Osteoblast (primary cell): ENCODE results near the gene BCL11B. TPM values are rescaled to one million over a fixed set of nuclear protein-coding genes. Genes with fewer than 3 reads are reported as not detected.
A peak's percentile ranks its signal among the peaks of the same experiment; 100 is the strongest.

Source experiments
- DNase-seq: peaks from one replicate; pipeline ENCODE4 v3.0.0; 2011; ENCODE audit warnings: low spot score, mixed read lengths; ENCODE audit not compliant: insufficient read length; ENCODE audit errors: missing footprints
- H2AFZ ChIP-seq: 2 replicates; pipeline ENCODE4 v1.6.0; 2011; ENCODE audit warnings: mild to moderate bottlenecking, low read length
- H3K27ac ChIP-seq: 2 replicates; pipeline ENCODE4 v1.5.1; 2011; ENCODE audit warnings: mild to moderate bottlenecking, low read depth, low read length, moderate library complexity
- H3K27me3 ChIP-seq: 2 replicates; pipeline ENCODE4 v1.6.0; 2012; ENCODE audit warnings: mild to moderate bottlenecking, control low read depth, inconsistent platforms, low read length, moderate library complexity; ENCODE audit not compliant: insufficient read depth
- H3K36me3 ChIP-seq: 2 replicates; pipeline ENCODE4 v1.5.1; 2011; ENCODE audit warnings: mild to moderate bottlenecking, low read length, control low read depth, moderate library complexity; ENCODE audit not compliant: insufficient read depth
- H3K4me1 ChIP-seq: 2 replicates; pipeline ENCODE4 v1.5.1; 2011; ENCODE audit warnings: mild to moderate bottlenecking, low read length, control low read depth, moderate library complexity; ENCODE audit not compliant: insufficient read depth
- H3K4me2 ChIP-seq: 2 replicates; pipeline ENCODE4 v1.6.0; 2011; ENCODE audit warnings: mild to moderate bottlenecking, low read length; ENCODE audit not compliant: insufficient read depth
- H3K4me3 ChIP-seq: fragments of 200-600 bp; sonication (generic); 3 replicates; pipeline ENCODE4 v1.5.1; 2012; ENCODE audit warnings: mild to moderate bottlenecking, low read length, inconsistent platforms; ENCODE audit not compliant: insufficient read depth
- H3K79me2 ChIP-seq: 2 replicates; pipeline ENCODE4 v1.6.0; 2012; ENCODE audit warnings: mild to moderate bottlenecking, low read length, control low read depth, inconsistent platforms; ENCODE audit not compliant: insufficient read depth
- H3K9me3 ChIP-seq: 2 replicates; pipeline ENCODE4 v1.5.1; 2011; ENCODE audit warnings: low read depth, low read length, control low read depth
- H4K20me1 ChIP-seq: 2 replicates; pipeline ENCODE4 v1.6.0; 2012; ENCODE audit warnings: mild to moderate bottlenecking, low read length, control low read depth; ENCODE audit not compliant: insufficient read depth
- total RNA-seq: library from RNA; depleted of rRNA; stranded (reverse); fragments of >200 nt; gene quantifications from 2 replicates; pipeline ENCODE4 v1.2.3, GENCODE V29; 2012
- TF ChIP-seq, protein P1 (sequence below): IDR thresholded peaks from 2 replicates; pipeline ENCODE4 v1.5.1; 2011; ENCODE audit warnings: mild to moderate bottlenecking, low read depth, low read length, moderate library complexity; ENCODE audit errors: extremely low read depth

Gene BCL11B
- total RNA-seq, 1 donor: 0.36 TPM

DNA sequence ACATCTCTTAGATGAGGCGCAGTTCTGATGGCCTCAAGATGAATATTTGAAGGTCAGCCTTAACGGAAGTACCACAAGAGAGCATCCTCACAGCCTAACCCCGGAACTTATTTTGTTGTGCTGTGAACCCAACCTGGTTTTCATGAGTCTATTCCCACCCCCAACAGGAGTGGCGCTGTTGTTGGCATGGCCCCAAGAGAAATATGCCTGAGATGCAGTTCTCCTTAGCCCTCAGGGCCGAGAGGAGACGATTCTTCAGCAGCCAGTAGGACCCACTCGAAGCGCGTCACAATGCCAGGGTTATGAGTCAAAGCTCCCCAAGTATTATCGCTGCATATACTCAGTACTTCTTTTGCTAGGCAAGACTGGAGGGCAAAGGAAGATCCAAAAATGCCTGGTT, 24.5 kb upstream of the BCL11B start:
- no peak overlapping the region for H2AFZ ChIP-seq
- H3K9me3 ChIP-seq: no peaks in the 10 kb centered on the region
- DNase-seq: no peak
- no peaks in the 10 kb centered on the region for H3K79me2 ChIP-seq
- no peak overlapping the region for H3K4me2 ChIP-seq
- TF ChIP-seq, protein P1, sequence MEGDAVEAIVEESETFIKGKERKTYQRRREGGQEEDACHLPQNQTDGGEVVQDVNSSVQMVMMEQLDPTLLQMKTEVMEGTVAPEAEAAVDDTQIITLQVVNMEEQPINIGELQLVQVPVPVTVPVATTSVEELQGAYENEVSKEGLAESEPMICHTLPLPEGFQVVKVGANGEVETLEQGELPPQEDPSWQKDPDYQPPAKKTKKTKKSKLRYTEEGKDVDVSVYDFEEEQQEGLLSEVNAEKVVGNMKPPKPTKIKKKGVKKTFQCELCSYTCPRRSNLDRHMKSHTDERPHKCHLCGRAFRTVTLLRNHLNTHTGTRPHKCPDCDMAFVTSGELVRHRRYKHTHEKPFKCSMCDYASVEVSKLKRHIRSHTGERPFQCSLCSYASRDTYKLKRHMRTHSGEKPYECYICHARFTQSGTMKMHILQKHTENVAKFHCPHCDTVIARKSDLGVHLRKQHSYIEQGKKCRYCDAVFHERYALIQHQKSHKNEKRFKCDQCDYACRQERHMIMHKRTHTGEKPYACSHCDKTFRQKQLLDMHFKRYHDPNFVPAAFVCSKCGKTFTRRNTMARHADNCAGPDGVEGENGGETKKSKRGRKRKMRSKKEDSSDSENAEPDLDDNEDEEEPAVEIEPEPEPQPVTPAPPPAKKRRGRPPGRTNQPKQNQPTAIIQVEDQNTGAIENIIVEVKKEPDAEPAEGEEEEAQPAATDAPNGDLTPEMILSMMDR: no peak
- no peaks in the 10 kb centered on the region for H3K27me3 ChIP-seq
- no peak overlapping the region for H3K4me3 ChIP-seq
- no peak overlapping the region for H3K27ac ChIP-seq
- H3K36me3 ChIP-seq: no peaks in the 10 kb centered on the region
- no peaks in the 10 kb centered on the region for H4K20me1 ChIP-seq
- no peaks in the 10 kb centered on the region for H3K4me1 ChIP-seq

DNA sequence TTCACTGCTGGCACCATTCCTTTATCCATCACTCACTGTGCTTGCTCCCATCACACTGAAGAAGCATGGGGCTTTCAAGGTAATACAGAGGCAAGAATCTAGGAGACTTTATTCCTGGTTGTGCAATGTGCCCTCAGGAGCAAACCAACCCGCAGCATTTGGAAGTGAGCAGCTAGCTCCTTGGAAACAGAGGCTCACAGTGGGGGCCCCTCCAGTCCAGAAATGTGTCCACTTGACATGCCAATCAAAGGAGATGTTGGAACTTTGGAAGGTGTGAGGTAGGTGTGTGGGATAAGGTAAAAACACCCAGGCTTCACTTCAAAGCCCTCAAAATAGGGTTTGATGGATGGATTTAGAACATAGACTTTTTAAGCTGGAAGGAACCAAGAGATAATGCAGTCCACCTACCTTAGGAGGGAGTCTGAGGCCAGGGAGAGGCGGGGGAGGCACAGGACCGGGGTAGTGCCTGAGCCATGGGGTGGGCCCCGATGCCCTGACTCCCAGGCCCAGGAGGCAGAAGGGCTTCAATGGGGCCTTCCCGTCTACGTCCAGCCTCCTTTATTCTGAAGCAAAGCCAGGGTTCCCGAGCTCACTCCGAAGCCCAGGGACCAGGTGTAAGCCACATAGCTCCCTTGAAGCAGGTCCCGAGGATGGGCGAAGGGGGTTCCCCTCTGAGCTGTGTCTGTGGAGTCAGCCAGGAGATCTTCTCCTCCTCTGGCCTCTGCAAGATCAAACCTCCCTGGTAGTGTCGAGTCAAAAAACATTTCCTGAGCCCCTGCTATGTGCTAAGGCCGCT, 17.6 kb upstream of the BCL11B start:
- H3K4me1 ChIP-seq: no peaks in the 10 kb centered on the region
- H3K4me3 ChIP-seq: no peak overlapping the region
- TF ChIP-seq, protein P1: no peak
- H3K36me3 ChIP-seq: no peaks in the 10 kb centered on the region
- no peak for DNase-seq
- no peaks in the 10 kb centered on the region for H3K9me3 ChIP-seq
- no peak overlapping the region for H2AFZ ChIP-seq
- no peaks in the 10 kb centered on the region for H3K79me2 ChIP-seq
- H3K27me3 ChIP-seq: no peaks in the 10 kb centered on the region
- no peaks in the 10 kb centered on the region for H4K20me1 ChIP-seq
- no peak overlapping the region for H3K27ac ChIP-seq
- no peak overlapping the region for H3K4me2 ChIP-seq

DNA sequence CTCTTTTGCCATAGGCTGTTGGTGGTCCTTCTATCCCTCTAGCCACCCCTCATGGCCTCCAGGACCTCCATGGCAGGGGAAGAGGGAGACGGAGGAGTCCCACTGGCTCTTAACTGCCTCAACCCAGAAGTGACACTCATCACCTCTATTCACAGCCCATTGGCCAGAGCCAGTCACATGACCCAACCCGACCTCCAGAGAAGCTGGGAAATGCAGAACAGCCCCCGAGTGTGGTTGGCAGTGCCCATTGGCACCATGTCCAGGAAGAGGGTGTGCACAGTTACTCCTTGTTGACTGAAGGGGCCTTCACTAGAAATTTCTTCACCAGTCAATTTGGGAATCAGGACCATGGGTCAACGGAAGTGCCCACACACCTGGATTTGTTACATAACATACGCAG, 17.0 kb upstream of the BCL11B start:
- Histone ChIP-seq H3K4me1 (no peaks in the 10 kb centered on the region), H3K4me2 (no peak overlapping the region), H3K4me3 (no peak overlapping the region), H2AFZ (no peak overlapping the region), H4K20me1 (no peaks in the 10 kb centered on the region), H3K79me2 (no peaks in the 10 kb centered on the region), H3K9me3 (no peaks in the 10 kb centered on the region), H3K27ac (no peak overlapping the region), H3K27me3 (no peaks in the 10 kb centered on the region), H3K36me3 (no peaks in the 10 kb centered on the region)
- TF ChIP-seq, protein P1: no peak
- no peak for DNase-seq

DNA sequence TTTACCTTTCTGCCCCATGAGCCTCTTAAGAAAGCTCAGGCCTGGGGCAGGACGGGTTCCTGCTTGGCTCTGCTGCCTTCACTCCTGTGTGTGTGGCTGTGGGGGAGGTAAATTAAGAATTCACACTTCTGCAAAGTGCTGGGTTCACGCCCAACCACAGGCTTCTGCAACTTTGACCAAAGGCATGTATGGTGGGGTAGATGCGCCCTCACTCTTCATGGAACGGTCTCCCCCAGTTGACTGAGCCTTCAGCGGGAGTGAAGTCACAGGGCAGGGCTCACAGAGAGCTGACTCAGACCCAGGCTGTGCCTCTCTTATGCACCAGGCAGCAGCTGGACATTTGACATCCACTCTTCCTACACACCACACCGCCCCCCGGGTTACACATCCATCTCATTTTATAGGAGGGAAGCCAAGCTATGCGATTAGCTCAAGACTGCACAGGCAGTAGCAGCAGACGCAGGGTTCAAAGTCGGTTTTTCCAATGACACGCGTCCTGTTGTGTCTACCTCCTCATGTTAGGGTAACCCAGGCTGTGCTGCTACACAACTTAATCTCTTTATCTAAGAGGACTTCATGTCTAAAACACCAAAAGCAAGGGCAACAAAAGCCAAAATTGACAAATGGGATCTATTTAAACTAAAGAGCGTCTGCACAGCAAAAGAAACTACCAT, 15.4 kb upstream of the BCL11B start:
- no peaks in the 10 kb centered on the region for H3K9me3 ChIP-seq
- peak; percentile 8 for DNase-seq
- TF ChIP-seq, protein P1: no peak

More for the DNA sequence above, 15.4 kb upstream of the BCL11B start:
- H3K36me3 ChIP-seq: no peaks in the 10 kb centered on the region
- H3K4me2 ChIP-seq: no peak overlapping the region
- H3K27me3 ChIP-seq: no peaks in the 10 kb centered on the region
- no peak overlapping the region for H3K4me3 ChIP-seq
- H4K20me1 ChIP-seq: no peaks in the 10 kb centered on the region
- H3K79me2 ChIP-seq: no peaks in the 10 kb centered on the region
- H2AFZ ChIP-seq: no peak overlapping the region
- no peaks in the 10 kb centered on the region for H3K4me1 ChIP-seq
- no peak overlapping the region for H3K27ac ChIP-seq
